Tongue (tissue), 2 donors: Measurements from ENCODE around the gene TRIOBP. TPM values are rescaled to one million over a fixed set of nuclear protein-coding genes. Genes with fewer than 3 reads are reported as not detected.
A peak's percentile ranks its signal among the peaks of the same experiment; 100 is the strongest.

Experiments used
- DNase-seq: peaks from one replicate; pipeline ENCODE4 v3.0.0-alpha.2; 2015
- total RNA-seq: library from RNA; depleted of rRNA; stranded (reverse); fragments of >200 nt; gene quantifications from one replicate; pipeline ENCODE4 v1.2.3, GENCODE V29; 2014

The TRIOBP gene
- total RNA-seq, 1 donor from 2014 or later = 87.7 TPM

GRCh38 chr22:37664249-37665101 lies 32.4 kb upstream of the TRIOBP start:
- peak; percentile 43 for DNase-seq

GRCh38 chr22:37665487-37665886 lies 31.4 kb upstream of the TRIOBP start:
- no peak for DNase-seq

- no peak for DNase-seq
Measured at GRCh38 chr22:37669586-37669985, 27.3 kb upstream of the TRIOBP start.

- DNase-seq = no peak
Measured at GRCh38 chr22:37672206-37672919, 24.5 kb upstream of the TRIOBP start.

- no peak for DNase-seq
Measured at GRCh38 chr22:37672920-37673455, 23.9 kb upstream of the TRIOBP start.

- no peak for DNase-seq
Measured at GRCh38 chr22:37674248-37674647, 22.6 kb upstream of the TRIOBP start.

- DNase-seq = peak; percentile 99
Measured at GRCh38 chr22:37674951-37675929, 21.6 kb upstream of the TRIOBP start, which contains the start of gene LGALS1. Gene LGALS1 (plus strand): TSS chr22:37675636. CDS start chr22:37675703, 67 bp downstream.

- DNase-seq = peak; percentile 88
Measured at GRCh38 chr22:37675930-37676735, 20.7 kb upstream of the TRIOBP start.

GRCh38 chr22:37676736-37677492 lies 19.9 kb upstream of the TRIOBP start:
- DNase-seq = peak; percentile 95

- DNase-seq = no peak
Measured at GRCh38 chr22:37677493-37677974, 19.3 kb upstream of the TRIOBP start.

- no peak for DNase-seq
Measured at GRCh38 chr22:37678372-37678771, 18.5 kb upstream of the TRIOBP start.

- DNase-seq = no peak
Measured at GRCh38 chr22:37679670-37680069, 17.2 kb upstream of the TRIOBP start.

- DNase-seq = no peak
Measured at GRCh38 chr22:37680191-37680851, 16.5 kb upstream of the TRIOBP start.

- no peak for DNase-seq
Measured at GRCh38 chr22:37681001-37681424, 15.8 kb upstream of the TRIOBP start.

- peak; percentile 83 for DNase-seq
Measured at GRCh38 chr22:37681556-37682049, 15.2 kb upstream of the TRIOBP start.

- no peak for DNase-seq
Measured at GRCh38 chr22:37684803-37685615, 11.8 kb upstream of the TRIOBP start.

GRCh38 chr22:37686002-37686982 lies 10.6 kb upstream of the TRIOBP start, which contains the start of gene NOL12:
Gene NOL12 (plus strand): TSS chr22:37686343. CDS start chr22:37686393, 50 bp downstream.
- peak; percentile 94 for DNase-seq
